CD4-positive, alpha-beta T cell treated with Interleukin-4 for 4 hours (primary cell): Measurements from ENCODE around the gene DCAF11.

Experiments used
- DNase-seq: peaks from one replicate; pipeline ENCODE4 v3.0.0-alpha.2; 2020

The DCAF11 gene

DNA sequence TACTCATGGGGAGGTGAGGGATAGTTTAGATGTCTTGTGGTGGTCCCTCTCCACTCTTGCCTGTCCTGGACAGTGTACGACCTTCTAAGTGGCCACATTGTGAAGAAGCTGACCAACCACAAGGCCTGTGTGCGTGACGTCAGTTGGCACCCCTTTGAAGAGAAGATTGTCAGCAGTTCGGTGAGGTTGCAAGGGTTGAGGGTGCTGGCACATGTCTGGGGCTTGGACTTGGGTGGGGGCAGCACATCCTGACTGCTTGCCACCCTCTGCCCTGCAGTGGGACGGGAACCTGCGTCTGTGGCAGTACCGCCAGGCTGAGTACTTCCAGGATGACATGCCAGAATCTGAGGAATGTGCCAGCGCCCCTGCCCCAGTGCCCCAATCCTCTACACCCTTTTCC lies 8.3 kb downstream of the DCAF11 start:
- DNase-seq = no peak

DNA sequence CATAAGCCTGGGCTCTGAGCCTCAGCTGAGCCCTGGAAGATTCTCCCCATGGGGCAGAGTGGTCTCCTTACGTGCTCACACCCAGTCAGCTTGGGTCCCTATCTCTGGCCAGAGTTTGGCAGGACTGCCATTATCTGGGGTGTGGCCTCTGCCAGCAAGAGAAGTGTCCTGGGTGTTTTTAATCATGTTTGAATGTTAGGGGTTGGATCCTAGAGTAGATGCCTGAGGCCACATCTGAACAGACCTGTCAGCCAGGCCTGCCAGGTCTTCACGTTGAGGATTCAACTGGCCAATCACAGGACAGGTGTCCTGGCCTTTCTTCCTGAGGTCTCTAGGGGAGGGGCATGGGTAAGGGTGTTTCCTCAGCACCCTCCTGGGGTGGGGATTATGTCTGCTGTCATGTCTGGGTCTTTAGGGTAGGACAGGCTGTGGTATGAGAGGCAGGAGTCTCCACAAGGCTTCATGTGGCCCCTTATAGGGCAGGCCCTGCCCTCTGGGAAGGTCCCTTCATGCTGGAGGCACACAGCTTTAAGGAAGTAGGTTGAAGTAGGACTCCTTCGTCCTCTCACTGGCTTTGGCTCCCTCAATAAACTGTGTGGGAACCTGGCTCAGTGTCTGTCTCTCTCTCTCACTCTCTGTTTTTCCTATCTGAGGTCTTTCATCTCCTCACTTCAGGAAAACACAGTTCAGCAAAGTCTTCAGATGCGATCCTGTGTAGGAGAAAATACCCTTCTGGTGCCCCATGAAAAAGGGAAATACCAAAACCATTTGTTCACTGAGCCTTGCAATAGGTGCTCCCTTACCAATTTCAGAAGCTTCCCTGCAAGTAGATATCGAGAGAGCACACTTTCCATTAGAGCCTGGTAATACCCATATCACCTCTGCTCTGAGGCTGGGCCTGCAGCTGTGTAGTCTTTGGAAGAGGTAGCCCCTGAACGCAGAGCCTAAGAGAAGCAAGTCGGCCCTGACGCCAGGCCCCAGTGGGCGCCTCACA lies 9.1 kb downstream of the DCAF11 start:
- DNase-seq = no peak

DNA sequence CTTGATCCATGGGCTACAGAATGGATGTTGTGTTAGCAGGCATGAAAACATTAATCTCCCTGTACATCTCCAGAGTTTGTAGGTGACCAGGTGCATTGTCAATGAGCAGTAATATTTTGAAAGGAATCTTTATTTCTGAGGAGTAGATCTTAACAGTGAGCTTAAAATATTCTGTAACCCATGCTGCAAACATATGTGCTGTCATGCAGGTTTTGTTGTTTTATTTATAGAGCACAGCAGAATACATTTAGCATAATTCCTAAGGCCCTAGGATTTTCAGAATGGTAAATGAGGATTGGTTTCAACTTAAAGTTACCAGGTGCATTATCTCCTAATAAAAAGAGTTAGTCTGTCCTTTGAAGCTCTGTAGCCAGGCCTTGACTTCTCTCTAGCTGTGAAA lies 12.4 kb downstream of the DCAF11 start:
- DNase-seq = no peak

DNA sequence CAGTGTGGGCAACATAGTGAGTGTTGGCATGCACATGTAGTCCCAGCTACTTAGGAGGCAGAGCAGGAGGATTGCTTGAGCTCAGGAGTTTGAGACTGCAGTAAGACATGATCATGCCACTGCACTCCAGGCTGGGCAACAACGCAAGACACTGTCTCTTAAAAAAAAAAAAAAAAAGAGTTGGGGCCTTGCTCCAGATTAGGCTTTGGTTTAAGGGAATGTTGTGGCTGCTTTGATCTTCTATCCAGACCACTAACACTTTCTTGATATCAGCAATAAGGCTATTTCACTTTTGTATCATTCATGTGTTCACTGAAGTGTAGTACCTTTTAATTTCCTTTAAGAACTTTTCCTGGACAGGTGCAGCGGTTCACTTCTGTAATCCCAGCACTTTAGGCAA lies 13.1 kb downstream of the DCAF11 start:
- DNase-seq = no peak

DNA sequence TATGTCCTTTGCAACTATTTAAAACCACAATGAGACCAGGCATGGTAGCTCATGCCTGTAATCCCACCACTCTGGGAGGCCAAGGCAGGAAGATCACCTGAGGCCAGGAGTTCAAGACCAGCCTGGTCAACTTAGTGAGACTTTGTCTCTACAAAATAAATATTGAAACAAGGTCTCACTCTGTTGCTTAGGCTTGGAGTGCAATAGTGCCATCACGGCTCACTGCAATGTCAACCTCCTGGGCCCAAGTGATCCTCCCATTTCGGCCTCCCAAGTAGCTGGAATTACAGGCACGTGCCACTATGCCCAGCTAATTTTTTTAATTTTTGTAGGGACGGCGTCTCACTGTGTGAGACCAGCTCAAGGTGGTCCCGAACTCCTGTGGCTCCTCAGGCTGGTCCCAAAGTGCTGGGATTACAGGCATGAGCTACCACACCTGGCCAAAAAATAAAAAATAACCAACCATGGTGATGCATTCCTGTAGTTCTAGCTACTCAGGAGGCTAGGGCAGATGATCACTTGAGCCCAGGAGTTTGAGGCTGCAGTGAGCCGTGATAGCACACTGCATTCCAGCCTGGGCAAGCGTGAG lies 14.9 kb downstream of the DCAF11 start:
- DNase-seq = no peak

DNA sequence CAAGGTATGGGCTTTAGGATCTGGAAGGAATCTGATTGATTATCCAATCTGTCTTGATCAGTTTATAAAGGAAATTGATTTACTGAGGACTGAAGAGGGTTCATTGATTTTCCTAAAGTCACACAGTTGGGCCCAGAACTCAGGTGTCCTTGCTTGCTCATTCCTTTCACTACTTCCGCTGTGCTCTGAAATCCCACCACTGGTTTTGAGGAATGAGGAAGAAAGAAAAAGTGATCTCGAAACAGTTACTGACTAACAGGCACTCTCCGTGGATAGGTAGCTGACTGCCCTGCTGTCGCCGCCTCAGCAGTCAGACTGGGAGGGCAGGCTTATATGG lies 15.8 kb downstream of the DCAF11 start, which contains the start of gene FITM1:
Gene FITM1, plus strand, starts transcription at position 280 of the 337 bp plus-strand sequence. CDS start 905 bp downstream, outside the sequence.
- DNase-seq = no peak

DNA sequence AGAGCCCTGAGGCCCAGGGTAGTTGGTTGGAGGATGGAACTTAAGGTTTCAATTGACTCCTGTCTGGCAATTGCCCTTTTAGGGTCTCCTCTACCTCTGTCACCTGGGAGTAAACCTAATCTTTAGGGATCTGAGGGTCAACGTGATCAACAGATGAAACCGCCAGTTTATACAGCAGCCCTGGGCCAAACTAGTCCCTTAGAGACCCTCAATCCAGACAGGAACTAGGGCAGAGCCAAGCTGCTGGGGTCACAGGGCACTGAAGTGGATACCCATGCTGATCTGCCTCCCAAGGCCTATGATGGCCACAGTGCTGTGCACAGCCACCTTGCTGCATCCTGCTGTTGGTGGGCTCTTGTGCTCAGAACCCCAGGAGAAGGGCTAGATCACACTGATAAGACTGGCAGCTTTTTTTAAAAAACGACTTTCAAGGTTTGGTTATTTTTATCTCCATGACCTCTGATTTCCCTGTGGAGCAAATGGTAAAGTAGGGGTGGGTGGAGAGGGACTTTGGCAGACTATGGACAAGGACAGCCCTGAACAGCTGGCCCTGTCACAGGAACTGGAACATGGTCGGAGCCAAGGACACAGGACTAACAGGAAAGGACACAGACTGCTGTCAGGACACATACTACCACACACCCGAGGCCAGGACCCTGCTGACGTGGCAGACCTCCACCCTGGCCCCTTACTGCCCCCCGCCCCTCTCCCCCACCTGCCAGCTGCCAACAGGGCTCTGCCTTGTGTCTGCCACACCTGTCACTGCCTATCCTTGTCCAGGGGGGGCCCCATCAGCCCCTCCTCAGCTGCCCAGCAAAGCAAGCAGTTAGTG lies 16.4 kb downstream of the DCAF11 start:
- DNase-seq = no peak

DNA sequence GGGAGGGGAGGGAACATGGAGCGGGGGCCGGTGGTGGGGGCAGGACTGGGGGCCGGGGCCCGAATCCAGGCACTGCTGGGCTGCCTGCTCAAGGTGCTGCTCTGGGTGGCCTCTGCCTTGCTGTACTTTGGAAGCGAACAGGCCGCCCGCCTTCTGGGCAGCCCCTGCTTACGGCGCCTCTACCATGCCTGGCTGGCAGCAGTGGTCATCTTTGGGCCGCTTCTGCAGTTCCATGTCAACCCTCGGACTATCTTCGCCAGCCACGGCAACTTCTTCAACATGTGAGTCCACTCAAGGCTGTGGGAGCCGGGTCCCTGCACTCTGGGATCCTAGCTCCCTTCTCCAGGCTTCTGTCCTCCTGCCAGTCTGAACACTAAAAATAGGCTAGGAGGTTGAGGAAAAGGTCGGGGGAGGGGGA lies 17.0 kb downstream of the DCAF11 start:
- no peak for DNase-seq

DNA sequence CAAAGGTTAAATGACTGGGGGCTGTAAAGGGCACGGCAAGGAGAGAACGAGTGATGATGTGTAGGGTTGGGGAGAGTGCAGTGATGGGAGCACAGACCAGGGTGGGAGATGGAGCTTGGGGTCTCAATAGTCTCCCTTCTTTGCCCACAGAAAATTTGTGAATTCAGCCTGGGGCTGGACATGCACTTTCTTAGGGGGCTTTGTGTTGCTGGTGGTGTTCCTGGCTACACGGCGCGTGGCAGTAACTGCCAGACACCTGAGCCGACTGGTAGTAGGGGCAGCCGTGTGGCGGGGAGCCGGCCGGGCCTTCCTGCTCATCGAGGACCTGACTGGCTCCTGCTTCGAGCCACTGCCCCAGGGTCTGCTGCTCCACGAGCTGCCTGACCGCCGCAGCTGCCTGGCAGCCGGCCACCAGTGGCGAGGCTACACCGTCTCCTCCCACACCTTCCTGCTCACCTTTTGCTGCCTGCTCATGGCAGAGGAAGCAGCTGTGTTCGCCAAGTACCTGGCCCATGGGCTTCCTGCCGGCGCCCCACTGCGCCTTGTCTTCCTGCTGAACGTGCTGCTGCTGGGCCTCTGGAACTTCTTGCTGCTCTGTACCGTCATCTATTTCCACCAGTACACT lies 17.6 kb downstream of the DCAF11 start:
- peak; percentile 26 for DNase-seq

DNA sequence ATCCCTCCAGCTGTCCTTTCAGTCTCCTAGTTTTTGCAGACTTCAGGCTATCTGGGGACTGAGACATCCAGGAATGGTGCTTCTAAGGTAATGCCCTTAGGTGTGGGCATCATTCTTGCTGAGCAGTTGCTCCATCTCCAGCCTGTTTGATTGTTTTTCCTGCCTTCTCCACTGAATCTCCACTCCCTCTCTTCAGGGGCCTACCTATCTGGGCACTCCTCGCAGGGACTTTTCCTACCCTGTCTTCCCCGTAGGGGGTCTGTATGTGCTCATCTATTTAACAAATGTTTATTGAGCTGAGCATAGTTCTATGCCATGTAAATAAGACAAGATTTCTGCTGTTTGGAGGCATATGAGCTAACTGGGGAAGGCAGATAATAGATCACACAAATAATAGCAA lies 18.4 kb downstream of the DCAF11 start:
- no peak for DNase-seq

DNA sequence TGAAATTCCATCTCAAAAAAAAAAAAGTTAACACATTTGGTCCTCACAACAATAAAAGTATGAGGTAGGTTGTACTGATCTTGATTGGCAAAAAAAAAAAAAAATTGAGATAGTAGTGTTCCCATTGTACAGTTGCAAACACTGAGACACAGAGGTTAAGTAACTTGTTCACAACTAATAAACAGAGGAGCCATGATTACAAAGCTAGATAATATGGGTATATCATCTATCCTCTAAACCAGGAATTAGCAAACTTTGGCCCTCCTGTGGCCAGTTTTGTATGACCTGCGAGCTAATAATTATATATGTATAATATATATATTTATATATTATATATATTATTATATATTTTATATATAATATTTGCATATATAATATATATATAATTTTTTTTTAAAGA lies 19.2 kb downstream of the DCAF11 start:
- DNase-seq = no peak

DNA sequence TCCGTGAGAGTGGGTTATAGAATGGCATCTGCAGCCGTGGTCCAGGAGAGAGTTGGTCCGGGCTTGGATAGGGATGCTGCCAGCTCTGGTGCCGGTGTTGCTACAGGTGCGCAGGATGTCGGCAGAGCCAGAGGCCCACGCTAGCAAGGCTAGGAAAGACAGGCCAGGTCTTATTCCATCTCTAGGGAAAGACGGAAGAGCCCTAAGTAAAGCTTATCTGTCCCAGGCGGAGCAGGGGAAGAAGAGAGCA lies 20.9 kb downstream of the DCAF11 start:
- DNase-seq = no peak

DNA sequence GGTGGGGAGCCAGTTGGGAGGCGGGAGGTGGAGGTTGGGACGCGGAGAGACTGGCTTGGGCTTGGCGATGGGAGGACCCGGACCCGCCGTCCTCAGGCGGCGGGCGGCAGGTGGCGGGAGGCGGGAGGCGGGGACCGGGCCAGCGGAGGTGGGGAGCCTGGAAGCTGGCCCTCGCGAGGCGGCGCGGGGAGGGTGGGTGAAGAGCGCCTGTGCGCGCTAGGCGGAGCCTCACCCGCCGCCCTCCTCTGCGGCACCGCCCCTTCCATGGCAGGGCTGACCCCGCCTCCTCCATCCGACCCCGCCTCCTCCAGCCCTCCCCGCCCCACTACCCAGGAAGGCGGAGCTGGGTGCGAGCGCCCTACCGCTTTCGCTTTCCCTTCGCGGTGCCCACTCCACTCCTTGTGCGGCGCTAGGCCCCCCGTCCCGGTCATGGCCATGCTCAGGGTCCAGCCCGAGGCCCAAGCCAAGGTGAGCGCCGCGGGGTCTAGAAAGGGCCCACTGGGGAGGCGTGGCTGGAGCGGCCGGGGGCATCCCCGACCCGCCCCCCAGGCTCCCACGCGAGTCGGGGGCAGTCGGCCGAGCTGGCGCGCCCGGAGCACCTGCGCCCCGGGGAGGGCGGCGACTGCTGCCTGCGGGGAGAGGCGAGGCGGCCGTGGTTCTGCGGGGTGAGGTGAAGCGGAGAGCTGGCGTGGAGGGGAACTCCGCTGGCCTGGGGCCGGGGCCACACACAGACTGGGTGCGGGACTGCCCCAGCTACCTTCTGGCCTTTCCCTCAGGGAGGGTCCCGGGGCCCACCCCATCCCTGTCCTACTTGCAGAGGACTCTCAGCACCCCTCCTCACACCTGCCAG lies 21.5 kb downstream of the DCAF11 start, which contains the start of gene PSME1:
Gene PSME1, plus strand, starts transcription at position 361 of the 850 bp plus-strand sequence. Its CDS starts 69 bp downstream, at position 430.
- DNase-seq = peak; percentile 91

DNA sequence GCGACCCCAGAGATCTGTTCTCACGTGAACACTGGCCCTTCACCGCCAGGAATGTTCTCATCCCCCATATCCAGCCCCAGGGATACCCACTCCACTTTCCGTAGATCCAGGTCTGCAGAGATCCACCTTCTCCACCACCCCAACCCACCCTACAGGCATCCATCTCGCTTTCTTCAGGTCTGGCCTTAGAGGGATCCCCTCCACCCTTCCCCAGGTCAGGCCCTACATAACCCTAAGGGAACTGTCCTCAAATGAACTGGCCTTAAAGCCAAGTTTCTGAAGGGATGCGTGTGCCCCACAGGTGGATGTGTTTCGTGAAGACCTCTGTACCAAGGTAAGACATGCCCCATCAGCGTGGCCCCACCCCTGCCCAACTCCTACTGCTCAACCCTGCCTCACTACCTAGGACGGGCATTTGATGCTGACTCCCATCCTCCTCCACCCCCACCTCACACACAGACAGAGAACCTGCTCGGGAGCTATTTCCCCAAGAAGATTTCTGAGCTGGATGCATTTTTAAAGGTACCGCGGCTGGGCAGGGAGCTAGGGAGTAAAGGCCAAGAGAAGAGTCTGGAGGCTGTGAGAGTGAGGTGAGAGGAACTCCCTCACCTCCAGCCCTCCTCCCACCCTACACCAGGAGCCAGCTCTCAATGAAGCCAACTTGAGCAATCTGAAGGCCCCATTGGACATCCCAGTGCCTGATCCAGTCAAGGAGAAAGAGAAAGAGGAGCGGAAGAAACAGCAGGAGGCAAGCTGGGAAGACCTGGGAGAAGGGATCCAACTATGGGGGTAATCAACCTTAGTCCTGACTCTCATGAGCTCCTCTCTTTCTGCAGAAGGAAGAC lies 22.3 kb downstream of the DCAF11 start:
- no peak for DNase-seq

DNA sequence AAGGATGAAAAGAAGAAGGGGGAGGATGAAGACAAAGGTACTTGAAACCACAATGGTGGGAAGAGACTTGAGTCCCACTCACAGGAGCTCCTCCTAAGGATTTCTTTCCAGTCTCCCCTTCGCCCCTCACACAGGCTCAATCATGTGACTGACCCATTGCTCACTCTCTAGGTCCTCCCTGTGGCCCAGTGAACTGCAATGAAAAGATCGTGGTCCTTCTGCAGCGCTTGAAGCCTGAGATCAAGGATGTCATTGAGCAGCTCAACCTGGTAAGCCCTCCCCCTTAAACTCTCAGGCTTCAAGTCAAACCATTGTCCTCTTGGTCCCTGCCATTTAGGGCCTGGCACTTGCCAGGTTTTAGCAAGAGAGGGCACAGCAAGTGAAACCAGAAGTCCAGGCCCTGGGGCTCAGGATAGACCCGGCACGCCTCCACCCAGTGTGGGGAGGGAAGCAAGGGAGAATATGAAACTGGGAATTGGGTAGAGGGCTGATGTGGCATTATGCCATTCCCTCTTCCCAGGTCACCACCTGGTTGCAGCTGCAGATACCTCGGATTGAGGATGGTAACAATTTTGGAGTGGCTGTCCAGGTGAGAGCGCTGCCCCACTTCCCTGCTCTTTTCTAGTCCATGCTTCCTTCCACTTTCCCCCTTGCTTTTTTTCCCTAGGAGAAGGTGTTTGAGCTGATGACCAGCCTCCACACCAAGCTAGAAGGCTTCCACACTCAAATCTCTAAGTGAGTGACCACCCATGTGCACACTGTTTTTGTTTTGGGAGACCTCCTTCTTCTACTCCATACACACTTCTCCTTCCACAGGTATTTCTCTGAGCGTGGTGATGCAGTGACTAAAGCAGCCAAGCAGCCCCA lies 23.2 kb downstream of the DCAF11 start:
- no peak for DNase-seq

DNA sequence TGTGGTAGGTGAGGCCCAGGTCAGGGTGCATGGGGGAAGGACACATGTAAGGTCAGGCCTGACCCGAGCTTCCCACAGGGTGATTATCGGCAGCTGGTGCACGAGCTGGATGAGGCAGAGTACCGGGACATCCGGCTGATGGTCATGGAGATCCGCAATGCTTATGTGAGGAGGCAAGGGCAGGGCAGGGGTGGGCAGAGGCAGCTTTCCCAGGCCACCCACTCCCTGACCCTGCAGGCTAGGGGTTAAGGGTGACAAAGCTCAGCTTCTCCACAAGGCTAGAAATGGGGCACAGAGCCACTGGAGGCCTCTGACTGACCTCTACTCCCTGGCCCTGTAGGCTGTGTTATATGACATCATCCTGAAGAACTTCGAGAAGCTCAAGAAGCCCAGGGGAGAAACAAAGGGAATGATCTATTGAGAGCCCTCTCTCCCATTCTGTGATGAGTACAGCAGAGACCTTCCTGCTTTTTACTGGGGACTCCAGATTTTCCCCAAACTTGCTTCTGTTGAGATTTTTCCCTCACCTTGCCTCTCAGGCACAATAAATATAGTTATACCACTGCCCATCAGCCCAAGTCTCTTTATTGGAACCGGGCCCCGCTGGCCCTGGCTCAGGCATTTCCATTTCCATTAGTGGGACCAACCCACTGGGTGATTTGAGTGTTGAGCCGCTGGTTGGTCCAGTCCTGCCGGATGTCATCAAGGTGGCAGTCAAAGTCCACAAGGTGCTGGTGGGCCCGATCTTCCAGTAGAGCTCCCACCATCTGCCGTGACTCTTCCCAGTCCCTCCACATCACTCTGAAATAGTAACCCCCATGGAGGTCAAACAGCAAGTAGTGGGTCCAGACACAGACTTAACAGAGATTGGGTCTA lies 24.1 kb downstream of the DCAF11 start:
- no peak for DNase-seq

DNA sequence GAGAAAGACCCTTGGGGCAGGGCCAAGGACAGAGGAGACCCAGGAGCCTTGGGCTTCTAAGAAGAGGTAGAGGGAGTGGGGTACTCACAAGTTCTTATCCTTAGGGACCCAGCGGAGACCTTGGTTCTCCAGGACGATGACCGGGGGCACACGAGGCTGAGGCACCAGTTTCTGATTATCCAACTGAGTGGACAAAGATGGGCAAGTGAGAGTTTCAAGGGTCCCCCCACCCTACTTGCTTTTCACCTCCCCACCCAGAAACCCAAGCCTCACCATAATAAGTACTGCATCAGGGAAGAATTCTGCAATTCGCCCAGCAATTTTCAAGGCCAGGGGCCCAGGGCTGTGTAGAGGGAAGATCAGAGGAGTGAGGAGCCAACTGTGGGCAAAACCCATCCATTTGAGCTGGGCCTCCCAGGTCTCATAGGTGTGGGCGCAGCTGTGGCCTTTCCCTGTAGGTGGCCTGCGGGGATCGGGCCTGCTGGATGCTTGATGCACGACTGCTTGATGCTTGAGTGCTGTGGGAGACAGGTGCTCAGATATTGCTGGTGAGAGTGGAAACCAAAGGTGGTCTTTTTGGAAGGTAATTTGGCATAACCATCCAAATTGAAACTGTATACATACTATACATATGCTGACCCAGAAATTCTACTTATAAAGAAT lies 24.8 kb downstream of the DCAF11 start:
- peak; percentile 19 for DNase-seq

DNA sequence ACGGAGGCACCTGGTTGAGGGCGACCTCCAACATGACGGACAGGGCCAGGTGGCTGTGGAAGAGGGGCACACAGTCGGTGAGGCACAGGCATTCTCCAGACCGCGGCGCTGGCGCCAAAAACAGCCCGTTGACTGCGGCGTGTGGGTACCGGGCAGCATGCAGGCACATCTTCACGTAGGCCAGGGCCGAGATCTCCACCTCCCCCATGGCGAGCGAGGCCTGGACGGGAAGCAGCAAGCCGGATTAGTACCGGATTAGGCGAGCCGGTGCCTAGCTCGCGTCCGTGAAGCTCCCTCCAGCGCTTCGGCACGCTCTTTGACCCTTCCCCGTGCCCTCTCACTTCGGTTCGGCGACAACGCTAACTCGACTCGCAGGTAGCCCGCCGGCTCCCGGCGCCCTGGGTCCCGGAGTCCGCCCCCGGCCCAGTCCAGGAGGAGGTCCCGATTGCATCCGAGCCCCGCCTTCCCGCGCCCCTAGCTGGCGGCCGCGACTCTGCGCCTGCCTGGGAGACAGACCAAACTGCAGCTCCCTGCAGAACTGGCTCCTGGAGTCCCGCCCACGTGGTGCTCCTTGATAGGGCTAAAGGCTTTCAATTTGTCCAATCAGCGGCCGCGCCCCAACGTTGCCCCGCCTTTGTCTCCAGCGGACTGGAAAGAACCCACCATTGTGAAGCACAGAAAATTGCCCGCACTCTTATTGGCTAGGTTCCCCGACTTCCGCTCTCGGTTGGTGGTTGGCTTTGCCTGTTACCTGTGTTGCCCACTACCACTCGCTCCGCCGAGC lies 26.7 kb downstream of the DCAF11 start, which contains the start of gene EMC9:
Gene EMC9, minus strand, starts transcription at position 495 of the 784 bp plus-strand sequence. Its CDS starts 287 bp downstream, at position 208.
- peak; percentile 99 for DNase-seq
